ENCODE measurements around the gene WDR37. TPM values are rescaled to one million over a fixed set of nuclear protein-coding genes. Genes with fewer than 3 reads are reported as not detected.
"Not testable (repeated sequence)": the region's sequence is repeated elsewhere in the genome, so short reads cannot be mapped to it uniquely, and the experiment has no call there.

The WDR37 gene
- polyA plus RNA-seq, 1 of the 3 experiments (the other 2 are of a cell fraction) = 11.9 TPM

DNA sequence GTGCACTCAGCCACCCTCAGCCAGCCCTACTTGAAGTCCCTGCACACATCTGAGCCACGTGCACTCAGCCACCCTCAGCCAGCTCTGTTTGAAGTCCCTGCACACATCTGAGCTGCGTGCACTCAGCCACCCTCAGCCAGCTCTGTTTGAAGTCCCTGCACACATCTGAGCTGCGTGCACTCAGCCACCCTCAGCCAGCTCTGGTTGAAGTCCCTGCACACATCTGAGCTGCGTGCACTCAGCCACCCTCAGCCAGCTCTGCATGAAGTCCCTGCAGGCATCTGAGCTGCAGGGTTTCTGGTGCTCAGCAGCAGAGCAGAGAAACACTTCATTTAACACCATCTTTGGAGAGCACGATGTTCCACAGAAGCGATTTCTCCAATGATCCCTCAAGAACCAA lies 62.1 kb downstream of the WDR37 start:
- H4K20me1 ChIP-seq (ENCODE audit: insufficient read depth); H3K9me2 ChIP-seq; H3K27me3 ChIP-seq (ENCODE audit: insufficient read depth); DNase-seq; POLR2A ChIA-PET; H3K4me2 ChIP-seq; H3K4me3 ChIP-seq (ENCODE audit: low read depth in 2 of 2, low read length in 1 of 2); H3K9me3 ChIP-seq; H3F3A ChIP-seq (replicated peaks; ENCODE audit: insufficient read depth); H3K79me2 ChIP-seq (ENCODE audit: insufficient read depth); H3K9ac ChIP-seq; H2AFZ ChIP-seq (ENCODE audit: low read depth): not testable (repeated sequence)
- WGBS (ENCODE audit: low lambda C conversion rate) = 96% methylated on average over 6 of the region's 6 CpGs
- Histone ChIP-seq H3K36me3 (replicated peaks in 1 of 2; ENCODE audit: control insufficient read depth in 1 of 2, insufficient read depth in 2 of 2, low read length in 1 of 2) (peaks cover 35 to 62% of the 10 kb centered on the region in 2 experiments), H3K27ac (ENCODE audit: low read depth in 2 of 2, low read length in 1 of 2) (peak overlapping the region in 1 of 2 experiments; percentile 83; a peak in 2 of 4 replicates), H3K4me1 (ENCODE audit: control insufficient read depth in 1 of 2, insufficient read depth in 2 of 2, low read depth in 1 of 2, low read length in 1 of 2) (peaks cover 0 to 30% of the 10 kb centered on the region in 2 experiments; a peak in 2 of 4 replicates)
- CTCF ChIA-PET = interaction anchor here (0.9 to 2.4 kb wide), 3 partner anchors 8 to 179 kb away, joined by 3 to 8 read pairs (median 5); no protein-coding TSS in a partner anchor

DNA sequence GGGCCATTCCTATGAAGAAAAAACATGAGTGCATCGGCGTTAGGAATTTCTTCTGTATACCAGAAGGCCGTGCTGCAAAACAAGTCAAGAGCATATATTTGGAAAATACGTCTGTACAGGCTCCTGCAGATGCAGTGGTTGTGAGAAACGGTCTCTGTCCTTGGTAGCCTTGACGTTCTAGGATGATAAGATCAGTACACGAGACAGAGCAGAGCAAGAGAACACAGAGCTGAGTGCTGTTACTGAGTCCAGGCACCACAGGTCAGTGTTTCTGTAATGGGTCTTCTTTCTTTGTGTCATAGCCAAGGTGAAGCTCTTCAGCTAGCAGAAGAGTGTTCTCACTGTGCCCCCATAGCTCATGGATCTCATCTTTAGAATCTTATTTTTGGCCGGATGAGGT lies 62.8 kb downstream of the WDR37 start:
- TF ChIP-seq RAD21 (IDR thresholded peaks at IDR 0.05; ENCODE audit: low read length) (peak; percentile 38), FOXJ3 (CRISPR knock-in tag; IDR thresholded peaks at IDR 0.05) (peak; percentile 44; the same call in 1 of the 2 replicates), NFIC (IDR thresholded peaks at IDR 0.05; ENCODE audit: borderline replicate concordance) (no peak), GATA2 (CRISPR knock-in tag; IDR thresholded peaks at IDR 0.05) (peak; percentile 91), JUND (IDR thresholded peaks at IDR 0.05) (no peak), MXI1 (IDR thresholded peaks at IDR 0.05; ENCODE audit: low read depth, low read length) (peak; percentile 33; the same call in 1 of the 2 replicates)

DNA sequence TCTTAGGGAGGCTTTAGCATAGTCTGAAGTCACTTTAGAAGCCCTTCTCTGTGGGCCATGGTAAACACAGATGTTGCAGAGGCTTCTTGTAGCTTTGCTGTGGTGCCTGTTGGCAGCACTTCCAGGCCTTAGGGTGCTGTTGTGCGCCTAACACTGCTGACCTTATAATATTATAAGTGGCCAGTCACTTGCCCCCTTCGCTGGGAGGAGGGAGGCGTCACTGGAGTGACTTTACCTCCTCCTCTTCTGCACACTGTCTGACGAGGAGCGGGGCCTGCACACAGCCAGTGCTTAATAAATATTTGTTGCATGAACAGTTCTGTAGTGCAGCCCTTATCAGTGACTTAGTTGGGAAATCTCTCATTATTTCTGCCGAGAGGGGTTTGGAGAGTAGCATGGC lies 63.3 kb downstream of the WDR37 start:
- Histone ChIP-seq H3K4me3 (ENCODE audit: low read depth in 2 of 2, low read length in 1 of 2) (no peak overlapping the region), H3K9ac (no peak overlapping the region), H4K20me1 (ENCODE audit: insufficient read depth) (no peaks in the 10 kb centered on the region), H3K9me2 (no peaks in the 10 kb centered on the region), H2AFZ (ENCODE audit: low read depth) (no peak overlapping the region), H3K36me3 (replicated peaks in 1 of 2; ENCODE audit: control insufficient read depth in 1 of 2, insufficient read depth in 2 of 2, low read length in 1 of 2) (peaks cover 33 to 70% of the 10 kb centered on the region in 2 experiments), H3K4me1 (ENCODE audit: control insufficient read depth in 1 of 2, insufficient read depth in 2 of 2, low read depth in 1 of 2, low read length in 1 of 2) (peaks cover 0 to 30% of the 10 kb centered on the region in 2 experiments; a peak in 2 of 4 replicates), H3K27me3 (ENCODE audit: insufficient read depth) (no peaks in the 10 kb centered on the region), H3K9me3 (no peaks in the 10 kb centered on the region), H3K4me2 (no peak overlapping the region), H3F3A (replicated peaks; ENCODE audit: insufficient read depth) (no peaks in the 10 kb centered on the region), H3K27ac (ENCODE audit: low read depth in 2 of 2, low read length in 1 of 2) (peak overlapping the region in 1 of 2 experiments; percentile 83; a peak in 2 of 4 replicates), H3K79me2 (ENCODE audit: insufficient read depth) (peaks cover 5% of the 10 kb centered on the region; the same call in 1 of the 2 replicates)
- WGBS (ENCODE audit: low lambda C conversion rate) = 92% methylated on average over 6 of the region's 6 CpGs
- no peak for DNase-seq
- TF ChIP-seq, protein P1, sequence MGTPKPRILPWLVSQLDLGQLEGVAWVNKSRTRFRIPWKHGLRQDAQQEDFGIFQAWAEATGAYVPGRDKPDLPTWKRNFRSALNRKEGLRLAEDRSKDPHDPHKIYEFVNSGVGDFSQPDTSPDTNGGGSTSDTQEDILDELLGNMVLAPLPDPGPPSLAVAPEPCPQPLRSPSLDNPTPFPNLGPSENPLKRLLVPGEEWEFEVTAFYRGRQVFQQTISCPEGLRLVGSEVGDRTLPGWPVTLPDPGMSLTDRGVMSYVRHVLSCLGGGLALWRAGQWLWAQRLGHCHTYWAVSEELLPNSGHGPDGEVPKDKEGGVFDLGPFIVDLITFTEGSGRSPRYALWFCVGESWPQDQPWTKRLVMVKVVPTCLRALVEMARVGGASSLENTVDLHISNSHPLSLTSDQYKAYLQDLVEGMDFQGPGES (IDR thresholded peaks at IDR 0.05; ENCODE audit: low read depth, low read length) = no peak
- ChIA-PET CTCF (interaction anchor here (1.7 to 2.4 kb wide), 2 partner anchors 9 to 11 kb away, joined by 5 to 8 read pairs; no protein-coding TSS in a partner anchor), POLR2A (interaction anchor here (1.4 kb wide), 1 partner anchor 11 kb away, joined by 4 read pairs; no protein-coding TSS in a partner anchor)

More for the DNA sequence above, 62.8 kb downstream of the WDR37 start:
- Histone ChIP-seq H3F3A (replicated peaks; ENCODE audit: insufficient read depth) (no peaks in the 10 kb centered on the region), H3K27ac (ENCODE audit: low read depth in 2 of 2, low read length in 1 of 2) (peak overlapping the region in 1 of 2 experiments; percentile 83; a peak in 2 of 4 replicates), H3K9me3 (no peaks in the 10 kb centered on the region), H3K79me2 (ENCODE audit: insufficient read depth) (peaks cover 5% of the 10 kb centered on the region; the same call in 1 of the 2 replicates), H3K4me3 (ENCODE audit: low read depth in 2 of 2, low read length in 1 of 2) (no peak overlapping the region), H3K9ac (no peak overlapping the region), H4K20me1 (ENCODE audit: insufficient read depth) (no peaks in the 10 kb centered on the region), H3K4me2 (no peak overlapping the region), H3K4me1 (ENCODE audit: control insufficient read depth in 1 of 2, insufficient read depth in 2 of 2, low read depth in 1 of 2, low read length in 1 of 2) (peaks cover 0 to 30% of the 10 kb centered on the region in 2 experiments; a peak in 2 of 4 replicates), H3K36me3 (replicated peaks in 1 of 2; ENCODE audit: control insufficient read depth in 1 of 2, insufficient read depth in 2 of 2, low read length in 1 of 2) (peaks cover 33 to 66% of the 10 kb centered on the region in 2 experiments), H3K9me2 (no peaks in the 10 kb centered on the region), H3K27me3 (ENCODE audit: insufficient read depth) (no peaks in the 10 kb centered on the region), H2AFZ (ENCODE audit: low read depth) (no peak overlapping the region)
- CTCF ChIA-PET = interaction anchor here (1.7 to 2.4 kb wide), 2 partner anchors 9 to 12 kb away, joined by 5 to 8 read pairs; no protein-coding TSS in a partner anchor
- WGBS (ENCODE audit: low lambda C conversion rate) = 75% methylated on average over 8 of the region's 8 CpGs
- POLR2A ChIA-PET = no interaction called here
- DNase-seq = peak; percentile 76
